SK-N-SH (cell line): ENCODE data around the gene SERPINI2. TPM values are rescaled to one million over a fixed set of nuclear protein-coding genes. Genes with fewer than 3 reads are reported as not detected.

Experiments
- CTCF ChIA-PET: fragments of 300-600, 350-600 bp; formaldehyde crosslinking; extraction: SDS; loops from one replicate; lab custom pipeline; 2021; lab: Yijun Ruan, JAX
- POLR2A ChIA-PET: fragments of 350-600 bp; sonication (Branson Sonifier 250); formaldehyde crosslinking; extraction: SDS; loops from one replicate; lab custom pipeline; 2020; ENCODE audit warnings: antibody characterized with exemption, inconsistent platforms; lab: Yijun Ruan, JAX
- DNase-seq: peaks from one replicate; pipeline ENCODE4 v3.0.0; 2012
- H2AFZ ChIP-seq: fragments of 200-600 bp; sonication (generic); 2 replicates; pipeline ENCODE4 v1.8.1; 2016; ENCODE audit warnings: antibody characterized with exemption, mild to moderate bottlenecking, low read depth
- H3F3A ChIP-seq: fragments of 200-600 bp; sonication (generic); replicated peaks from 2 replicates; pipeline ENCODE3; 2016; ENCODE audit warnings: antibody characterized with exemption, mild to moderate bottlenecking; ENCODE audit not compliant: insufficient read depth
- H3K27ac ChIP-seq, 2 experiments: fragments of 200-500 bp in 1 of 2; fragments of 200-600 bp in 1 of 2; sonication (Bioruptor generic) in 1 of 2; sonication (generic), shearing (Covaris generic) in 1 of 2; 2 replicates each; pipeline versions ENCODE4 v1.5.1 to v1.6.1; 2014 to 2016; ENCODE audit warnings: low read depth in 2 of 2, inconsistent platforms in 1 of 2, low read length in 1 of 2, mild to moderate bottlenecking in 1 of 2, mixed read lengths in 1 of 2
- H3K27me3 ChIP-seq: fragments of 200-600 bp; sonication (generic), shearing (Covaris generic); 2 replicates; pipeline ENCODE4 v1.6.1; 2016; ENCODE audit warnings: mixed run types; ENCODE audit not compliant: insufficient read depth
- H3K36me3 ChIP-seq, 2 experiments: fragments of 200-500 bp in 1 of 2; fragments of 200-600 bp in 1 of 2; sonication (Bioruptor generic) in 1 of 2; sonication (generic) in 1 of 2; replicated peaks in 1 of 2; 2 replicates each; pipeline versions ENCODE3 to v1.5.1; 2014 to 2016; ENCODE audit warnings: low read length in 1 of 2, mild to moderate bottlenecking in 1 of 2; ENCODE audit not compliant: insufficient read depth in 2 of 2, control insufficient read depth in 1 of 2
- H3K4me1 ChIP-seq, 2 experiments: fragments of 200-500 bp in 1 of 2; fragments of 200-600 bp in 1 of 2; sonication (Bioruptor generic) in 1 of 2; sonication (generic), shearing (Covaris generic) in 1 of 2; 2 replicates each; pipeline versions ENCODE4 v1.5.1 to v1.6.1; 2014 to 2016; ENCODE audit warnings: low read depth in 1 of 2, low read length in 1 of 2, mixed run types in 1 of 2; ENCODE audit not compliant: insufficient read depth in 2 of 2, control insufficient read depth in 1 of 2
- H3K4me2 ChIP-seq: fragments of 200-600 bp; sonication (generic), shearing (Covaris generic); 2 replicates; pipeline ENCODE4 v1.6.1; 2017; ENCODE audit warnings: mixed run types
- H3K4me3 ChIP-seq, 2 experiments: fragments of 200-500 bp in 1 of 2; fragments of 200-600 bp in 1 of 2; sonication (Bioruptor generic) in 1 of 2; sonication (generic), shearing (Covaris generic) in 1 of 2; 2 replicates each; pipeline versions ENCODE4 v1.5.1 to v1.8.1; 2014 to 2016; ENCODE audit warnings: low read depth in 2 of 2, inconsistent platforms in 1 of 2, low read length in 1 of 2, mild to moderate bottlenecking in 1 of 2, mixed read lengths in 1 of 2, moderate library complexity in 1 of 2
- H3K79me2 ChIP-seq: fragments of 200-600 bp; sonication (generic); 2 replicates; pipeline ENCODE4 v1.8.1; 2017; ENCODE audit warnings: mild to moderate bottlenecking; ENCODE audit not compliant: insufficient read depth
- H3K9ac ChIP-seq: fragments of 200-600 bp; sonication (generic); 2 replicates; pipeline ENCODE4 v1.6.1; 2017; ENCODE audit warnings: mixed run types
- H3K9me2 ChIP-seq: fragments of 200-600 bp; sonication (generic); 2 replicates; pipeline ENCODE4 v1.6.1; 2017; ENCODE audit warnings: mixed run types
- H3K9me3 ChIP-seq: fragments of 200-600 bp; sonication (generic); 2 replicates; pipeline ENCODE4 v1.6.1; 2017; ENCODE audit warnings: mixed run types, mild to moderate bottlenecking, moderate library complexity
- H4K20me1 ChIP-seq: fragments of 200-600 bp; sonication (generic); 2 replicates; pipeline ENCODE4 v1.6.1; 2017; ENCODE audit warnings: mild to moderate bottlenecking, mixed run types; ENCODE audit not compliant: insufficient read depth
- CHD2 ChIP-seq: fragments of 150-350 bp; IDR thresholded peaks from 2 replicates; pipeline ENCODE4 v1.6.1; 2018; ENCODE audit warnings: low read length; ENCODE audit not compliant: partially characterized antibody
- EP300 ChIP-seq, 2 experiments: IDR thresholded peaks; 2 replicates each; pipeline versions ENCODE4 v1.4.0 to v1.6.1; 2012; ENCODE audit warnings: borderline replicate concordance in 1 of 2, low read depth in 1 of 2, low read length in 1 of 2
- EZH2phosphoT487 ChIP-seq: fragments of 200-600 bp; sonication (generic); IDR thresholded peaks from 2 replicates; pipeline ENCODE4 v1.6.1; 2017; ENCODE audit warnings: low read depth, mixed run types, mild to moderate bottlenecking, antibody characterized with exemption, moderate library complexity, borderline replicate concordance
- FOSL2 ChIP-seq: IDR thresholded peaks from 2 replicates; pipeline ENCODE4 v1.4.0; 2012; ENCODE audit warnings: low read depth, mild to moderate bottlenecking, moderate library complexity, borderline replicate concordance
- FOXJ3 ChIP-seq: sonication (generic); formaldehyde crosslinking; IDR thresholded peaks from 2 replicates; pipeline ENCODE4 v1.5.1; 2020; ENCODE audit warnings: mild to moderate bottlenecking, missing genetic modification reagents
- GABPA ChIP-seq: IDR thresholded peaks from 2 replicates; pipeline ENCODE4 v1.4.0; 2012; ENCODE audit warnings: low read depth, mild to moderate bottlenecking
- NFIC ChIP-seq: IDR thresholded peaks from 2 replicates; pipeline ENCODE4 v1.4.0; 2012; ENCODE audit warnings: borderline replicate concordance
- RAD21 ChIP-seq: IDR thresholded peaks from 2 replicates; pipeline ENCODE4 v1.6.1; 2012; ENCODE audit warnings: mild to moderate bottlenecking, low read length
- SMC3 ChIP-seq: IDR thresholded peaks from 2 replicates; pipeline ENCODE4 v1.6.1; 2012; ENCODE audit warnings: low read depth, low read length, improper control_type of control experiment
- TCF12 ChIP-seq: IDR thresholded peaks from 2 replicates; pipeline ENCODE4 v1.4.0; 2012
- TEAD4 ChIP-seq: IDR thresholded peaks from 2 replicates; pipeline ENCODE4 v1.4.0; 2012; ENCODE audit warnings: mild to moderate bottlenecking, borderline replicate concordance; ENCODE audit not compliant: insufficient read depth
- WGBS: methylation state at CpG from one replicate; pipeline ENCODE4 v1.1.6; 2017; ENCODE audit warnings: low lambda C conversion rate; 5-methylcytosine and 5-hydroxymethylcytosine counted together
- polyA plus RNA-seq, 3 experiments: library from polyadenylated mRNA; depleted of rRNA; stranded (reverse); fragments of >200 nt; gene quantifications; 2 replicates each; pipeline ENCODE4 v1.2.3, GENCODE V29; 2012
- TF ChIP-seq, protein P1 (sequence below): IDR thresholded peaks from 2 replicates; pipeline ENCODE4 v1.4.0; 2012; ENCODE audit warnings: low read depth
- TF ChIP-seq, protein P2 (sequence below): fragments of 200-600 bp; sonication (generic); IDR thresholded peaks from 2 replicates; pipeline ENCODE4 v1.6.1; 2017; ENCODE audit warnings: antibody characterized with exemption, mild to moderate bottlenecking, moderate library complexity
- TF ChIP-seq, protein P3 (sequence below): IDR thresholded peaks from 2 replicates; pipeline ENCODE4; 2012
- TF ChIP-seq, protein P4 (sequence below): fragments of 150-350 bp; IDR thresholded peaks from 2 replicates; pipeline ENCODE4 v1.6.1; 2017; ENCODE audit warnings: antibody characterized with exemption, low read length, low read depth, borderline replicate concordance

SERPINI2 gene
- polyA plus RNA-seq, 1 of the 3 experiments (the other 2 are of a cell fraction), result not detected

DNA sequence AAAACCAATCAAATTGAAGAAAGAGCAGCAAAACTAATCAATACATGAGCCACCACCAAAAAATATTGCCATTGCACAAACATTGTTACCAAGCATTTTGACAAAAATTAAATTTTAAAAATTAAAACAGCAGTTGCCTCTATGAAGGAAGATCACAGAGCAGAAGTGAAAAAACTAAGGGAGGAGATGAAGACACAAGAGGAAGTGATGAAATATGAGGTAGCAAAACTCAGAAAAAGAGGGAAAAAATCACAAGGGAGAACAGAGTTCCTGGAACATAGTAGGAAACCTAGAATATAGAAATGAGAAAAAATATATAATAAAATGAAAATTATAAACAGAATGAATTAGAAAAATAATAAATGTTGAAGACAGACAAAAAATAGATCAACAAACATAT is 7.3 kb upstream of the SERPINI2 start:
- H3K4me2 ChIP-seq, result no peak overlapping the region
- TF ChIP-seq SMC3 (no peak), FOXJ3 (CRISPR knock-in tag) (no peak), RAD21 (no peak), TEAD4 (no peak), EZH2phosphoT487 (no peak)
- TF ChIP-seq, protein P1, sequence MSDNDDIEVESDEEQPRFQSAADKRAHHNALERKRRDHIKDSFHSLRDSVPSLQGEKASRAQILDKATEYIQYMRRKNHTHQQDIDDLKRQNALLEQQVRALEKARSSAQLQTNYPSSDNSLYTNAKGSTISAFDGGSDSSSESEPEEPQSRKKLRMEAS, result no peak
- TF ChIP-seq, protein P2, sequence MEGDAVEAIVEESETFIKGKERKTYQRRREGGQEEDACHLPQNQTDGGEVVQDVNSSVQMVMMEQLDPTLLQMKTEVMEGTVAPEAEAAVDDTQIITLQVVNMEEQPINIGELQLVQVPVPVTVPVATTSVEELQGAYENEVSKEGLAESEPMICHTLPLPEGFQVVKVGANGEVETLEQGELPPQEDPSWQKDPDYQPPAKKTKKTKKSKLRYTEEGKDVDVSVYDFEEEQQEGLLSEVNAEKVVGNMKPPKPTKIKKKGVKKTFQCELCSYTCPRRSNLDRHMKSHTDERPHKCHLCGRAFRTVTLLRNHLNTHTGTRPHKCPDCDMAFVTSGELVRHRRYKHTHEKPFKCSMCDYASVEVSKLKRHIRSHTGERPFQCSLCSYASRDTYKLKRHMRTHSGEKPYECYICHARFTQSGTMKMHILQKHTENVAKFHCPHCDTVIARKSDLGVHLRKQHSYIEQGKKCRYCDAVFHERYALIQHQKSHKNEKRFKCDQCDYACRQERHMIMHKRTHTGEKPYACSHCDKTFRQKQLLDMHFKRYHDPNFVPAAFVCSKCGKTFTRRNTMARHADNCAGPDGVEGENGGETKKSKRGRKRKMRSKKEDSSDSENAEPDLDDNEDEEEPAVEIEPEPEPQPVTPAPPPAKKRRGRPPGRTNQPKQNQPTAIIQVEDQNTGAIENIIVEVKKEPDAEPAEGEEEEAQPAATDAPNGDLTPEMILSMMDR, result no peak
- H2AFZ ChIP-seq, result no peak overlapping the region
- no peaks in the 10 kb centered on the region for H3K27me3 ChIP-seq
- H3K4me3 ChIP-seq, result no peak overlapping the region
- no peak overlapping the region for H3K27ac ChIP-seq
- no peaks in the 10 kb centered on the region for H3F3A ChIP-seq
- CTCF ChIA-PET, result interaction anchor here (1.1 to 1.9 kb wide), 3 partner anchors 10 to 101 kb away, joined by 3 to 6 read pairs (median 4); partner anchors contain the start of gene ZBBX
- H3K9ac ChIP-seq, result no peak overlapping the region
- no peaks in the 10 kb centered on the region for H4K20me1 ChIP-seq
- no peaks in the 10 kb centered on the region for H3K79me2 ChIP-seq
- H3K36me3 ChIP-seq, result no peaks in the 10 kb centered on the region
- no peak for DNase-seq
- H3K4me1 ChIP-seq, result no peaks in the 10 kb centered on the region
- no peaks in the 10 kb centered on the region for H3K9me3 ChIP-seq
- 0 out of 2 replicates have a peak, but pooled peaks cover 7% of the 10 kb centered on the region for H3K9me2 ChIP-seq
- POLR2A ChIA-PET, result no interaction called here

DNA sequence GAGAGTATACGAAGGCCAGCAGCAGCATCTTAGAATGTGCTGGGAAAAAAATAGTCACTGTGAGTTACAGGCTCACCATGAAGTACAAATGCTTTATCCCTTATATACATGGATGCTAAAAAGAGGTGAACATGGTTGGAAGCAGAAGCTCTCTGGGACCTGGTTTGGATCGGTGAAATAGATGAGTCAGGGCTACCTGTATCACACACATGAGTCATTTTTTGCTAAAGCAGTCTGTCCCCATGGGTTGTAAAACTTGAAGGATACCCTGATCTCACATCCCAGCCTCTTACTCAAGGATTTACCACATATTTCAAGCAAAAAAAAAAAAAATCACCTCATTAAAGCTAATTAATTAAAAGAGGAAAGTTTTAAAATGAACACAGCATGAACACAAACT is 6.9 kb upstream of the SERPINI2 start:
- no peak for TF ChIP-seq GABPA
- TF ChIP-seq, protein P3, sequence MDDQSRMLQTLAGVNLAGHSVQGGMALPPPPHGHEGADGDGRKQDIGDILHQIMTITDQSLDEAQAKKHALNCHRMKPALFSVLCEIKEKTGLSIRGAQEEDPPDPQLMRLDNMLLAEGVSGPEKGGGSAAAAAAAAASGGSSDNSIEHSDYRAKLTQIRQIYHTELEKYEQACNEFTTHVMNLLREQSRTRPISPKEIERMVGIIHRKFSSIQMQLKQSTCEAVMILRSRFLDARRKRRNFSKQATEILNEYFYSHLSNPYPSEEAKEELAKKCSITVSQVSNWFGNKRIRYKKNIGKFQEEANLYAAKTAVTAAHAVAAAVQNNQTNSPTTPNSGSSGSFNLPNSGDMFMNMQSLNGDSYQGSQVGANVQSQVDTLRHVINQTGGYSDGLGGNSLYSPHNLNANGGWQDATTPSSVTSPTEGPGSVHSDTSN, result no peak
- TF ChIP-seq FOXJ3 (CRISPR knock-in tag), result no peak
- TF ChIP-seq TCF12, result no peak
- TF ChIP-seq NFIC, result no peak
- no peak for TF ChIP-seq FOSL2
- TF ChIP-seq EP300 (IDR thresholded peaks at IDR 0.05; ENCODE audit: borderline replicate concordance in 1 of 2, low read depth in 1 of 2, low read length in 1 of 2), result no peak
- TF ChIP-seq, protein P4, sequence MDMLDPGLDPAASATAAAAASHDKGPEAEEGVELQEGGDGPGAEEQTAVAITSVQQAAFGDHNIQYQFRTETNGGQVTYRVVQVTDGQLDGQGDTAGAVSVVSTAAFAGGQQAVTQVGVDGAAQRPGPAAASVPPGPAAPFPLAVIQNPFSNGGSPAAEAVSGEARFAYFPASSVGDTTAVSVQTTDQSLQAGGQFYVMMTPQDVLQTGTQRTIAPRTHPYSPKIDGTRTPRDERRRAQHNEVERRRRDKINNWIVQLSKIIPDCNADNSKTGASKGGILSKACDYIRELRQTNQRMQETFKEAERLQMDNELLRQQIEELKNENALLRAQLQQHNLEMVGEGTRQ, result no peak
- TF ChIP-seq CHD2, result no peak
- 33% methylated on average over 2 of the region's 2 CpGs for WGBS
- H3K9ac ChIP-seq, result no peak overlapping the region
- no peaks in the 10 kb centered on the region for H3K9me3 ChIP-seq
- no peak for DNase-seq
- H3K4me2 ChIP-seq, result no peak overlapping the region
- H3K36me3 ChIP-seq, result no peaks in the 10 kb centered on the region
- POLR2A ChIA-PET, result no interaction called here
- CTCF ChIA-PET, result interaction anchor here (1.1 to 1.9 kb wide), 3 partner anchors 10 to 101 kb away, joined by 3 to 6 read pairs (median 4); partner anchors contain the start of gene ZBBX
- no peak overlapping the region for H3K27ac ChIP-seq
- H3K27me3 ChIP-seq, result no peaks in the 10 kb centered on the region
- H3K9me2 ChIP-seq, result 0 out of 2 replicates have a peak, but pooled peaks cover 6% of the 10 kb centered on the region
- H3K4me3 ChIP-seq, result no peak overlapping the region
- no peak overlapping the region for H2AFZ ChIP-seq
- no peaks in the 10 kb centered on the region for H3K4me1 ChIP-seq
- H3K79me2 ChIP-seq, result no peaks in the 10 kb centered on the region
- H3F3A ChIP-seq, result no peaks in the 10 kb centered on the region
- no peaks in the 10 kb centered on the region for H4K20me1 ChIP-seq
